Measurements from ENCODE around the gene MACROD2. TPM values are rescaled to one million over a fixed set of nuclear protein-coding genes. Genes with fewer than 3 reads are reported as not detected.

MACROD2 gene
- total RNA-seq, 4 donors from 2014 or later, result 12.6 to 60.3 (median 18.9) TPM

DNA sequence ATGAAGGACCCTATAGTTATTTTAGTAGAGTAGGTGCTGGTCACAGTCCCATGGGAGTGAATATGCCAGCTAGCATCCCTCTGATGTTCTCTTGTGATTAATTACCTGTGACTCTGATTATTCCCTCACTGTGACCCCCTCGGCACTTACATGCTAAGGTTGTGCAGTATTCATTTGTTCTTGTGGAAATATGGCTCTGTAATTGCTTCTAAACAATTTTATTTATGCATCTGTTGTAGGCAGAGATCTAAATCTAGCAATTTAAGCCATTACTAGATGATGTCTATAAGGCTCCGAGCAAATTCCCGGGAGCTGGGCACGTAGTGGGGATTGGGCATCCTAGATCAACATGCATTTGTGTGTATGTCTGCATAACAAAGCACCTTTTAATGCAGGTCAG lies 1616.2 kb downstream of the MACROD2 start:
- H3K27me3 ChIP-seq, result no peaks in the 10 kb centered on the region
- H3K36me3 ChIP-seq, result no peaks in the 10 kb centered on the region
- WGBS, result 95% methylated on average over 4 of the region's 4 CpGs
- no peaks in the 10 kb centered on the region for H3K9me3 ChIP-seq
- H3K27ac ChIP-seq, result no peak overlapping the region
- TF ChIP-seq, protein P1, sequence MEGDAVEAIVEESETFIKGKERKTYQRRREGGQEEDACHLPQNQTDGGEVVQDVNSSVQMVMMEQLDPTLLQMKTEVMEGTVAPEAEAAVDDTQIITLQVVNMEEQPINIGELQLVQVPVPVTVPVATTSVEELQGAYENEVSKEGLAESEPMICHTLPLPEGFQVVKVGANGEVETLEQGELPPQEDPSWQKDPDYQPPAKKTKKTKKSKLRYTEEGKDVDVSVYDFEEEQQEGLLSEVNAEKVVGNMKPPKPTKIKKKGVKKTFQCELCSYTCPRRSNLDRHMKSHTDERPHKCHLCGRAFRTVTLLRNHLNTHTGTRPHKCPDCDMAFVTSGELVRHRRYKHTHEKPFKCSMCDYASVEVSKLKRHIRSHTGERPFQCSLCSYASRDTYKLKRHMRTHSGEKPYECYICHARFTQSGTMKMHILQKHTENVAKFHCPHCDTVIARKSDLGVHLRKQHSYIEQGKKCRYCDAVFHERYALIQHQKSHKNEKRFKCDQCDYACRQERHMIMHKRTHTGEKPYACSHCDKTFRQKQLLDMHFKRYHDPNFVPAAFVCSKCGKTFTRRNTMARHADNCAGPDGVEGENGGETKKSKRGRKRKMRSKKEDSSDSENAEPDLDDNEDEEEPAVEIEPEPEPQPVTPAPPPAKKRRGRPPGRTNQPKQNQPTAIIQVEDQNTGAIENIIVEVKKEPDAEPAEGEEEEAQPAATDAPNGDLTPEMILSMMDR (IDR thresholded peaks at IDR 0.05), result no peak
- TF ChIP-seq EP300 (IDR thresholded peaks at IDR 0.05), result no peak
- TF ChIP-seq POLR2A (IDR thresholded peaks at IDR 0.05), result no peak
- TF ChIP-seq POLR2AphosphoS5 (IDR thresholded peaks at IDR 0.05), result no peak
- no peaks in the 10 kb centered on the region for H3K4me1 ChIP-seq
- H3K4me3 ChIP-seq, result no peak overlapping the region
- no peak for DNase-seq (ENCODE audit: low spot score in 2 of 2)

DNA sequence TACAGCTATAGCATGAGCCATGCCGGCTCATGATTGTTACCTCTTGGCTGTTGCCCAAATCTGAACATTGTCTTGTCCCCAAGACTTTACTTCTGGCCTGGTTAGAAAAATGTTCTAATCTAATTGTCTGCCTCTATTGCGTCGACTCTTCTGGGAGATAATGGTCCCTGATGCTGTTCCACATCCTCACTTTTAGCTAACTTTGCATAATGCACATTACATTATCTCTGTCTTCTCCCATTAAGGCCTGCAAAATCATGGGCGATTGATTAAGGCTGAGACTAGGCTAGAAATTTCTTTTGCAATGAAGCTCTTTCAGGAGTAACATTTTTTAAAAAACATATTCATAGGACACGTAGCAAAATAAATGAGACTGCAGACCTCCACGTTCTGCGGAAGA lies 1616.9 kb downstream of the MACROD2 start:
- Histone ChIP-seq H3K36me3 (no peaks in the 10 kb centered on the region), H3K27me3 (no peaks in the 10 kb centered on the region), H3K4me1 (no peaks in the 10 kb centered on the region), H3K4me3 (no peak overlapping the region), H3K9me3 (no peaks in the 10 kb centered on the region), H3K27ac (no peak overlapping the region)
- WGBS, result 80% methylated on average over 7 of the region's 7 CpGs
- no peak for DNase-seq (ENCODE audit: low spot score in 2 of 2)
- no peak for TF ChIP-seq POLR2AphosphoS5 (IDR thresholded peaks at IDR 0.05)
- TF ChIP-seq POLR2A (IDR thresholded peaks at IDR 0.05), result no peak
- TF ChIP-seq, protein P1 (IDR thresholded peaks at IDR 0.05), result no peak
- TF ChIP-seq EP300 (IDR thresholded peaks at IDR 0.05), result no peak

DNA sequence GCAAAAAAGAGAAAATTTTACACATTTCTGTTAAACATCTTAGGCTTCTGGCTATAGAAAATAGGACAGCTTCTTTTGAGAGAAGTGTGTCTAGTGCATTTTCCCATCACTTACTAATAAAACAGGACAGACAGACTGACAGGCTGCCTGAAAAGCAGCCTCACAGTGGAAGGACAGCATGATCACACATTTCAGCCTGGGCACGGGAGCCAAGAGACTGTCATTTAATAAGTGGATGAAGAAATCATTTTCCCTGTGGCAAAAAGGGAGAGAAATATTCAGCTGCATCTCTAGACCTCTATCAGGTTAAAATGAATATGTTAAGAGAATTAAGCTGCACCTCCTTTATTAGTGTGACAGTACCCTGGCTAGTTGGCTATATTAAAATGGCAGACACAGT lies 1617.5 kb downstream of the MACROD2 start:
- Histone ChIP-seq H3K4me3 (no peak overlapping the region), H3K27ac (no peak overlapping the region), H3K27me3 (no peaks in the 10 kb centered on the region), H3K4me1 (no peaks in the 10 kb centered on the region), H3K36me3 (no peaks in the 10 kb centered on the region), H3K9me3 (no peaks in the 10 kb centered on the region)
- no peak for DNase-seq (ENCODE audit: low spot score in 2 of 2)
- TF ChIP-seq, protein P1 (IDR thresholded peaks at IDR 0.05), result no peak
- no peak for TF ChIP-seq POLR2AphosphoS5 (IDR thresholded peaks at IDR 0.05)
- WGBS, result 36% methylated on average over 1 of the region's 1 CpG

DNA sequence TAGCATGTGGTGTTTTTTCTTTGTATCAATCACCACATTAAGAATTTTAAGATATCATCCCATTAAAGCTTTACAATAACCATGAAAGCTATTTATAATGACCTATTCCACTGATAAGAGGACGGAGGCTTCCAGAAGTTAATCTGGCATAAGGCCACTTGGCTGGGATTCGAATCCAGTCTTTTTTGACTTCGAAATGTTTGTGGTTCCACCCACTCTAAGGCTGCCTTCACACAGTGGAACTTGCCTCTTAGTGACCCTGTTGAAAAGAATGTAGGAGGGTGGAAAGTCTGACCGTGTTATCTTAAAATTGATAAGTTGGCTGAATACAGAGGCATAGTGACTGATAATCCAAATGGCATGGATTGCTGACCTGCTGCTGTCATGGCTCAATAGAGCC lies 1618.2 kb downstream of the MACROD2 start:
- Histone ChIP-seq H3K27me3 (no peaks in the 10 kb centered on the region), H3K27ac (no peak overlapping the region), H3K4me1 (no peaks in the 10 kb centered on the region), H3K4me3 (no peak overlapping the region), H3K36me3 (no peaks in the 10 kb centered on the region), H3K9me3 (no peaks in the 10 kb centered on the region)
- DNase-seq (ENCODE audit: low spot score in 2 of 2), result no peak
- 29% methylated on average over 4 of the region's 4 CpGs for WGBS
- TF ChIP-seq POLR2AphosphoS5 (IDR thresholded peaks at IDR 0.05) (no peak), POLR2A (IDR thresholded peaks at IDR 0.05) (no peak), EP300 (IDR thresholded peaks at IDR 0.05) (no peak)
- TF ChIP-seq, protein P1 (IDR thresholded peaks at IDR 0.05), result no peak

DNA sequence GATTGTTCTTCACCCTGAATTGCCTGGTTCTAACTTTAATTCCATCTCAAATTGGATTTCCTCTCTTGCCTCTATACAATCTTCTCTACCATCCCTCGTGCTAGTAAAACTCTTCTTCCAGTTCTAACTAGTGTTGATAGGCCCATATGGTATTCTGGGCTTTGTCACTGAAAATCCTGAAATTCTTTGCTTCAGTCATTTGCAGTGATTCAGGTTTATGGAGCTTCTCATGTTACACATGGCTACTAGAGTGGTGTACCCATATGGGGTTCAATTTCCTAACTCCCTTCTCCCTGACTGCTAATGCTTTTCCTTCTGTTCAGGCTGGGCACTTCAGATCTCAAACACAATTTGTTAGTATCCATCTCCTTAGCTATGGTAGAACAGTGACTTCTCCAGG lies 1621.3 kb downstream of the MACROD2 start:
- H3K27ac ChIP-seq, result no peak overlapping the region
- H3K4me3 ChIP-seq, result no peak overlapping the region
- no peaks in the 10 kb centered on the region for H3K9me3 ChIP-seq
- no peaks in the 10 kb centered on the region for H3K27me3 ChIP-seq
- no peak for DNase-seq (ENCODE audit: low spot score in 2 of 2)
- no peaks in the 10 kb centered on the region for H3K36me3 ChIP-seq
- no peaks in the 10 kb centered on the region for H3K4me1 ChIP-seq
- 96% methylated on average over 1 of the region's 1 CpG for WGBS
- TF ChIP-seq POLR2AphosphoS5 (IDR thresholded peaks at IDR 0.05), result no peak
- TF ChIP-seq, protein P1 (IDR thresholded peaks at IDR 0.05), result no peak
- no peak for TF ChIP-seq EP300 (IDR thresholded peaks at IDR 0.05)
- no peak for TF ChIP-seq POLR2A (IDR thresholded peaks at IDR 0.05)

Data from suprapubic skin (tissue), 4 donors.